HT1080 (cell line): ENCODE results near the gene TM4SF20. TPM values are rescaled to one million over a fixed set of nuclear protein-coding genes. Genes with fewer than 3 reads are reported as not detected.

Source experiments
- DNase-seq: peaks from one replicate; pipeline ENCODE4 v3.0.0-alpha.2; 2015; ENCODE audit warnings: low read depth
- polyA plus RNA-seq, 2 experiments: library from polyadenylated mRNA; depleted of rRNA; stranded (reverse); fragments of >200 nt; gene quantifications; 2 replicates each; pipeline ENCODE4 v1.2.3, GENCODE V29; 2015
- total RNA-seq: library from RNA; depleted of rRNA; stranded (reverse); fragments of >200 nt; shearing (Covaris generic); gene quantifications from 2 replicates; pipeline ENCODE4 v1.2.3, GENCODE V29; 2014; rRNA removed

Gene TM4SF20, protein sequence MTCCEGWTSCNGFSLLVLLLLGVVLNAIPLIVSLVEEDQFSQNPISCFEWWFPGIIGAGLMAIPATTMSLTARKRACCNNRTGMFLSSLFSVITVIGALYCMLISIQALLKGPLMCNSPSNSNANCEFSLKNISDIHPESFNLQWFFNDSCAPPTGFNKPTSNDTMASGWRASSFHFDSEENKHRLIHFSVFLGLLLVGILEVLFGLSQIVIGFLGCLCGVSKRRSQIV
- not detected in 2 replicates for total RNA-seq
- polyA plus RNA-seq (2015; cell fraction: cytosol; rRNA removed) = not detected in 2 replicates
- 0.25 TPM in 1 of 2 replicates, not detected in the other for polyA plus RNA-seq (2015; cell fraction: nucleus; rRNA removed)

DNA sequence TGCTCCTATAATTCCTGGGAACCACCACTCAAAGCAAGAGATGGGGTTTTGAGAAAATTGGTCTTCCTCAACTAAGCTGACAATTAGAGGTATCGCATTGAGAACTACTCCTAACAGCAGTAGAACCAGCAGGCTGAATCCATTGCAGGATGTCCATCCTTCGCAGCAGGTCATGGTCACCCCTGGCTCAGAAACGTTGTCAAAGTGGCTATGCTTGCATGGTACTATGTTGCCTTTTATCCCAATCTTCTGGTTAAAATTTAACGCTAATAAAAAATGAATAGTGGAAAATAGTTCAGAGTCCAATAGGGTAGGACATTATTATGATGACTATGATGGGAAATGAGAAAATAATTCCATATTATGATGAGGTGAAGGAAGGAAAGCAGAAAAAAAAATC is at the start of gene TM4SF20:
TM4SF20 (minus strand) TSS at position 212 of the 400 bp plus-strand sequence; CDS start at position 174, 38 bp downstream.
- DNase-seq = no peak

DNA sequence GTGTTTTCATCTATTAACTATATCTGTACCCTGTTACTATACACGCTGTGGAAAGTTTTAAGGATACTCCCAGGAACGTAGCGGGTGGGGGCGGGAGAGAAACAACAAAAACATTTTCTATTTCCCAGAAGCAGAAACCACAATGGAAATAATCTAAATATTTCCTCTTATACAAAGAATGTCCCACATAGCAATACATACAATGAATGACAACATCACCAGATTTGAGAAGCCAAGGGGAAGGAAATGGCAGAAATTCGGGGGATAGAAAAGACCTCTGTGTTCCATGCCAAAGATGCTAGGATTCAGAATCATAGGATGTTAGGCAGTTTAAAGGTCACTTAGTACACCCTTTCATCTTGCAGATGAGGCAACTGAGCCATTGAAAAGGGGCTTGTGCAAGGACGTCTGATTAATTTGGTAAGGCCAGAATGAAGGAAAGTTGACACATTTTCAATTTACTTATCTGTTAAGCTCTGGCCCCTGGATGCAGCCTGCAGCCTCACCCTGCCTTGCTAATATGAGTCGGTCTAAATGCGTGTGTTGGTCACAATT is 49.7 kb upstream of the TM4SF20 start:
- no peak for DNase-seq

DNA sequence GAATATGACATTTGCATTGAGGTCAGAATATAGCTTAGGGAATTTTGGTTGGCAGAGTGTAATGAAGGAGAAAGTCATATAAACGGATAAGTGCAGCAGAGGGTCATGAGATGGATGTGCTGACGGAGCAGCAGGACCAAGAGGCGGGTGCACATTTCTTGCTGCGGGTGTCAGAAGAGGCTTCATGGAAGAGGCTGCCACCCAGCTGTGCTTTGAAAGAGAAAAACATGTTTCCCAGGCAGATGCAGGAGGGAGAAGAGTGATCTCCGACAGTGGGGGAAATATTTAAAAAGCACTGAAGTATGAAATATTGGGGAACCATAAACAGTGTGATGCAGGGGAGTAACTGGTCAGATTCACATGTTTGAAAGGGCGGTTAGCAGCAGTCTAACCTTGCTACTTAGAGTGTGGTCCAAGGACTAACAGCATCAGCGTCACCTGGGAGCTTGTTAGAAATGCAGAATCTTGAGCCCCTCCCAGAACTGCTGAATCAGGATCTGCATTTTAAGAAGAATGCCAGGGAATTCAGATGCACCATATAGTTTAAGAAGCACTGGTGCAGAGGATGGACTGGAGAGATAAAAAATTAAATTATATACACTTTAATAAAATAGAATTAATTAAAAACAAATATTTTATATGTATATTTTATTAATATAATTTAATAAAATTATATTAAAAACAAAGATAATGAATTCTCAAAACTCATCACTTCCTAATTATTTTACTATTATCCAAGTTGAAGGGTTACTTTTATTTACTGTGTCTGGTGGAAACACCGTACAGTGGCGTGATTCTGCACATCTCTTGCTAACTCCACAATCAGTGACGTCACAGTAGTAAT is 44.8 kb upstream of the TM4SF20 start:
- no peak for DNase-seq

DNA sequence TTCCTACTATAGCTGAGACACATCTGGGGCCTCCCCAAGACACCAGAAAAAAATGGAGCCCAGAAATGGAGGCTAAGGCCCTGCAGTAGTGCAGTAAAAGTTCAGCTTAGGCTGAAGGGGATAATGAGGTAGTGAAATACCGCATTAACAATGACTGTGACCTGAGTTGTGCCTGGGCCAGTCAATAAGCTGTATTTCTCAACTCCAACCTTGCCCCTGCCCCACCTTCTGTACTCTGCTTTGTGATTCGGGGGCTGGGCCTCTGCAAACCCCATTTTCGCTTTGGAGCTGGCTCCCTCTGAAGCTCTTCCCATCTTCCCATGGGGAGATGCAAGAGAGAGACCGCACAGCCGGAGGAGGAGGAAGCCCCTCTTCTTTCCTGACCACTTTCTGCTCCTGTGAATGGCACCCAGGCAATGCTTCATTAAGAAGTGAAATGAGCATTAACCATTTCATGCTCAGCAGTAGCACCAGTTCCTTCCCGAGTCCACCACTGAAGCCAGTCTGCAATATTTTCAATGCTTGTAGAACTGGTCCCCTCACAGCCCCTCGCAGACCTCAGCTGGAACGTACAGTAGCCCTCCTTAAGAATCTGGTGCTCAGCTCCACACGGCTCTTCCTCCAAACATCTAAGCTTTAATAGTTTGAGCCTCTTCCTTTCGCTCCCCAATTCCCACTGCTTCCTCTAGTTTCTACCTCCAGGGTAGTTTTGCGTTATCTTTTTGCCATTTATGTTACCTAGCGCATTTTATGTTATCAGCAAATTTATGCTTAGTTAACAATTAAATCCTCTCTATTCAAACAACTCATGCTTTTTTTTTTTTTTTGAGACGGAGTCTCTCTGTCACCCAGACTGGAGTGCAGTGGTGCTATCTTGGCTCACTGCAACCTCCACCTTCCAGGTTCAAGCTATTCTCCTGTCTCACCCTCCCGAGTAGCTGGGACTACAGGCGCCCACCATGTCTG is 41.3 kb upstream of the TM4SF20 start:
- DNase-seq = no peak

DNA sequence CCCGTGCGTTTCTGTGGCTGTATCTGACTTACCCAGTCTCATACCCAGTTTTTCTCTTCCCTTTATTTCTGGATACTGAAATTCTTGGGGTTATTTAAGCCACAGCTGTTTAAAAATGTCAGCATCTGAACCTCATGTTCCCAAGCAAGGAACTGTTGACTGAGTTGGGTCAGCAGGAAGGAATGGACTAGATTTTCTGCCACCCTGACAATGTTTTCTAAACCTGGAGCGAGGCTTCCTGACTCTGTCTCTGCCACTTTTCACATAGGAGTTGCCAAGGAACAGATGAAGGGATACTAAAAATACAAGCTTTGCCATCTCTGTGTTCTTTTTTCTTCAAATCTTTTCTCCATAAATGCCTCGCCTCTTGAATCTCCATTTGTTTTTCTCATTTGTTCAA is 37.6 kb upstream of the TM4SF20 start:
- no peak for DNase-seq

DNA sequence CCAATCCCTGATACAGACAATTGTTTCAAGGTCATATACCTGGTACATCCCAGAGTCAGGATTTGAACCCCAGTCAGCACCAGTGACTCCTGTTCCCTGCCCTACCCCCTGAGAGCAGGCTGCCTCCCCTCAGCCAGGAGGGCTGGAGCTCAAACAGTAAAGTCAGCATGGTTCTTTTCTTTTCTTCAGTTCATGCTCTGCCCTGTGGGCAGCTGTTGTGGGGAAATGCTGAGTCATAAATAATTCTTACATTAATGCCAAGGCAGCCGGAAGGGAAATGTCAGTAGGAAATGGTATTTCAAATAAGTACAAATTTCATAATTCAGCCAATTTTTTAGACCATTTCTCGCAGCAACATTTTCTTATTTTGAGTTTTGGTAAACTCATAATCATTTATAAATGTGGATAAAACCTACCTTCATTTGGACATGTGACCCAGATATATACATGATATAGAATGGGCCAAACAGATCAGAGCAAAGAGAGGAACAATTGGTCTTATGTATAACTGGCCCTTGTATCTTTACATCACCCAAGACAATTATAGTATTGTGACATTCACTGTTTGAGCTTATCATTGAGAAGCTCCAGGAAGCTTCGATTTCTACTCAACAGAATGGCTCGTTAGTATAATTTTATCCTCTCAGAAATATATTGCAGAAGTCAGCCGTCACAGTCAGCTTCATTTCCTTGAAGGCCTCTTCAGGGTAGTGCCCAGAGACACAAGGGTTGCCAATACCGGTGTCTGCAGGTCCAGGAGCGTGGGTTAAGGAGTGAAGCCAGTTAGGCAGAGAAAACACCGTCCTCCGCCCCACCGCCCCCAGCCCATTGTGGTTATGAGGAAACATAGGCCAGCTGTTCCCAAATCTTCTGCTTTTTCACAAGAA is 36.7 kb upstream of the TM4SF20 start:
- DNase-seq = peak; percentile 73

DNA sequence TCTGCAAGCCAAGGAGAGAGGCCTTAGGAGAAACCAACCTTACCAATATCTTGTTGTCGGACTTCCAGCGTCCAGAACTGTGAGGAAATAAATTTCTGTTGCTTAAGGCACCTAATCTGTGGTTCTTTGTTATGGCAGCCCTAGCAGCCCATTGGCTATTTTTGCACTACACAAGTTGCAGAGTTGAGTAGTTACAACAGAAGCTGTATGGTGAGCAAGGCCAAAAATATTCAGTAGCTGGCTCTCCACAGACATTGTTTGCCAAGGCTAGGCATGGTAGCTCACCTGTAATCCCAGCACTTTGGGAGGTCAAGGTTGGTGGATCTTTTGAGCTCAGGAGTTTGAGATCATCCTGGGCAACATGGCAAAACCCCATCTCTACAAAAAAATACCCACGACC is 35.7 kb upstream of the TM4SF20 start:
- DNase-seq = peak; percentile 13

DNA sequence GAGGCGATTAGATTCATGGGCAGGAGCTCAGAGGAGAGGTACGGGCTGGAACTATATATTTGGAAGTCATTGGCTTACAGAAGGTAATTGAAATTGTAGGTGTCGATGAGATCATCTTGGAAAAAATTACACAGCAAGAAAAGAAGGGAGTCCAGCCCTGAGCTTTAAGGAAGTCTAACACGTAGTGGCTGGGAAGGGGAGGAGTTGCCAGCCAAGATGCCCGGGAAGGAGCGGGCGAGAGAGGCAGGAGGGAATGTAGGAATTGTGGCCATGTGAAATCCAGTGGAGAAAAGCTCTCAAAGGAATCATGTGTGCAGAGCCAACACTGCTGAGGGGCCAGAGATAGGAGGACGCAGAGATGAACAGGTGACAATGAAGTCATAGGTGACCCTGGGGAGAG is 34.3 kb upstream of the TM4SF20 start:
- DNase-seq = no peak

DNA sequence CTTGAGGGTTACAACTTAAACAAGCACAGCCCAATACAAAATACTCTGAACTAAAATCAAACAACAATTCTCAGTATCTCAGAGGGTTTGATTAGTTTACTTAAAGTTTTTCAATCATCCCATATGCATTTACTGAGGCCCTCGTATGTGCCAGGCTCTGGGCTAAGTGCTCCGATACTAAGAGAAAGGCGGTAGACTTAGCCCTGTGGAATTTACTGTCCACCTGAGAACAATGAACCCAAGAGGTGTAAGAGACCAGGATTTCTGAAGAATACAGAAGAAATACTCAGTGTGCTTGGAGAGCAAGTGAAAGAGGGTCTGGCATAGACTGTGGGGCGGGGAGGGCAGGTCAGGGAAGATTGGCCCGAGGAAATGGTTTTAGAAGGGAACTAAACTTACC is 33.8 kb upstream of the TM4SF20 start:
- DNase-seq = no peak

DNA sequence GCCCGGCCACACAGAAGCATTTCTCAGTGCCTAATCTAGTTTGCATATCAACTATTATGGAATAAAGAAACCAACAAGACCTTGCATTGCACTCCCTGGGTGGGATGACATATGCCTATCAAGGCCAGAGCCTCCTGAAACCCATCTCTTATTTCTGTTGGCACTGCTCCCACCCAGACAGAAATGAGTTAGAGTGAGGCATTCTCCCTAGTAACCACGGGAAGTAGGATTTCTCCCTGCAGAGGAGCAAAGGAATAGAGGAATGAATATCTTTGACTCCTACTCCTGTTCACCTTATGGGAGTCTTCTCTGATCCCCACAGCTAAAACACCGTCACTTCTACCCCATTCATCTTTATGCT is 32.9 kb upstream of the TM4SF20 start:
- DNase-seq = peak; percentile 54

DNA sequence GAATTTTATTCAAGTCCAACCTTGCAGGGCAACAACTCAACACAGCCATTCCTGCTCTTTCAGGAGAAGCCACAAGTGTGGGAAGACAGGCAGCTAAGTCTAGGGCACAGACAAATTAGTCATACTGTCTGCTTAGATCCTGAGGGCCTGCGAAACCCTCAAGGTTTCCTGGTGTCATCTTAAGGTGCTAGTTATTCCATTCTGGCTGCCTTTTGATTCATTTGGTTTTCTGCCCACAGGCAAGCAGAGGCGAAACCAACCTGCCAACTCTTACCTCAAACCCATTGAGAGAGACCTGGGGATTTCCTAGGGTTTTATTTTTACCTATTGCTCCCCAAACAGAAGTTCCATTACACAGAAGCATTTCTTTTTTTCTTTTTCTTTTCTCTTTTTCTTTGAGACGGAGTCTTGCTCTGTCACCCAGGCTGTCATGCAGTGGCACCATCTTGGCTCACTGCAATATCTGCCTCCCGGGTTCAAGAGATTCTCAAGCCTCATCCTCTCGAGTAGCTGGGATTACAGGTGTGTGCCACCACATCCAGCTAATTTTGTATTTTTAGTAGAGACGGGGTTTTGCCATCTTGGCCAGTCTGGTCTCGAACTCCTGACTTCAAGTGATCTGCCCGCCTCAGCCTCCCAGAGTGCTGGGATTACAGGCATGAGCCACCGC is 32.3 kb upstream of the TM4SF20 start:
- peak; percentile 72 for DNase-seq

DNA sequence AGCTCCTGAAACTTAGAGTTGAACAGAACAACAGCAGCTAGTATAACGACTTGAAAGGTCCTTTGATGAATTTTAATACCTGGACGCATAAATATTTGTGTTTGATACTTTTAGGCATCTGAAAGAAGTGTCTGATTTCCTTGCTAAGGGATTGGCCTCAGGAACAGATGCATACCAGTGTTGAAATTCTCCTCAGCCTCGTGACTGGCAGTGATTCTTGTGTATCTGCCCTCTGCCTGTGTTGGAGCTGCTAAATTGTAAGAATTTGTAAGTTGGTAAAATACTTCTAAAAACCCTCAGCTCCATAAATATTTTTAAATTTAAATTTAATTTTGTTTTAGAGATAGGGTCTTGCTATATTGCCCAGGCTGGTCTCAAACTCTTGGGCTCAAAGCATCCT is 31.1 kb upstream of the TM4SF20 start:
- DNase-seq = no peak

DNA sequence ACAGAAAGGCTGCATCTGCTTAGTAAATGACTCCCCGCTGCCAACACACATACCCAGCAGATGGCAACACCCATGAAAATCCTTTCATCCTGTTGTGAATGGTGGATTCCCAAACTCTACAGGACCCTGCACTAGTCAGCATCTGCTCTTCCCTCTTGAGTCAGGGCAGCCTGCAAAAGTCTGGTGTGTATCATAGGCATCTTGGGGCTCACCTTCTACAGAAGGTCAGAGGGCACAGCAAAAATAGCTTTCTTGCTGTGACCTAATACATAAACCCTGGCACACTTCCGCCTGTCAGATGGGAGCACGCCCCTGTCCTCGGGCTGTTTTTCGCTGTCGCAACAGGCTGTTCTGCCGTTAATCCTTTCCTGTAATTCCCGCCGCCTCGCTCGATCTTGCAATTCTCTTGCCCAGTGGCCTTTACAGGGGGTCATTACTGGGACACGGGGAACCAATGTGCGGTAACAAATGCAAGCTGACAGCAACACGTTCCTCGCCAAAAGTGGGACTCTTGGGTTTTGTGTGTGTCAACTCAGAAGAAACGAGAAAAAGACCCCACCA is 28.6 kb upstream of the TM4SF20 start:
- no peak for DNase-seq

DNA sequence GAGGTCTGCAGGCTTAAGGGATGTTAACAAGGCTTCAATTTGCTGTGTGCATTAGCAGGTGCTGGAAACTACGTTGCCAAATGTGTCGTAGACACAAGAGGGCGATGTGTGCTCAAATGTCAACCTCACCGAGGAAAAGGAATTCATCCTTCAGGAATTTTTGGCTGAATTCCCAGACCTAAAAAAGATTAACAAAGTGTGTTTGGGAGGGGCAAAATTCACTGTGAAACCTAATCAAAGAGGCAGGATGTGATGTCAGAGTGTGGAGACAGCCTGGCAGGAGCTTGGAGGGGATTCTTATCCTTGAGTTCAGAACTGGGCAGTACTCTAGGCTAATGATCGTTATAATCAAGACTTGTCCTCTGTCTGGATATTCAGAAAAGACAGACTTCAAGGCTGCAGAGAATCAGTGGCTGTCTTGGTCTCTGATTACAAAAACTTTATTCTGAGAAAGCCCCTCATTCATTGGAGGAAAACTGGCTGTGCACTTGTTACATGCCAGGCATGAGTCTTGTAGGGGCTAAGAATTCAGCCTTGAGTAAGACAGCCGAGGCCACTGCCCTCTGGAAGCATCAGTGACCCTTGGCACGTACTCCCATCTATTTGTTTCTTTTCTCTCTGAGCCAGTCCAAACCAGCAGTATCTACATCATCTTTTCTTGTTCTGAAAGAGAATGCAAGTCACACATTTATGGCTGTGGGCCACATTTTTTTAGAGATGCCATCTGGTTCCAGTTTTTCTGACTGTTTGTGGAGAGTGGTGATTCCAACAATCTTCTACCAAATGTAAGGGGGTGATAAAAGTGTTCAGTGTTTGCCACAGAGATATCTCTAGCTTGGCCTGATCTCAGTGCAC is 27.3 kb upstream of the TM4SF20 start:
- DNase-seq = peak; percentile 95

DNA sequence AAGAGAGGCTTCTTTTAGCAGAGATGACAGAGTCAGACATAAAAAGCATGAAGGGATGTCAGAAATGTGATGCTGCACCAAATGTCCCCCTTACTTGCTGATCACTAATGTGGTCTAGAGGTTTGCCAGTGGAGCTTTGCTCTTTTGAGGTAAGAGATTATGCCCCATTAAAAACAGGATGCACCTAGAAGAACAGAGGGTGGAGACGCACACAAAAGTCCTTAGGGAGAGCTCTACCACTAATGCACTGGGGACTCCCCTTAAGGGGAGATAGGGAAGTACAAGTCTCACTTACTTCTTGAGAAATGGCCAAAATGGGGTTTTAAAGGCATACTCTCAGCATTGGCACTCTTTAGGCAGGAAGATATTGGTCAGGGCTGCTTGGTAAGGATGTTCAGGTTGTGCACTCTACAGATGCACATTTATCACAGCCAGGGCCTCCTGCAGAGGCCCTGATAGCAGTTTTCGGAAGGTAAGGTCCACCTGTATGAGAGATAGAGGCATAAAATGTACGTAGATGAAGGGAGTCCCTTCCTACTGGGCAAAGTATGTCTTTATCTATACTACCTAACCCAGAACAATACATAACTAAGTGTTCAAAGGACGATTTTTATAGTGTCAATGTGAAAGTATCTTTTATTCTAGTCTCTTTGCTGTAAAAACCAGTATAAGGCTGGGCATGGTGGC is 25.6 kb upstream of the TM4SF20 start:
- no peak for DNase-seq

DNA sequence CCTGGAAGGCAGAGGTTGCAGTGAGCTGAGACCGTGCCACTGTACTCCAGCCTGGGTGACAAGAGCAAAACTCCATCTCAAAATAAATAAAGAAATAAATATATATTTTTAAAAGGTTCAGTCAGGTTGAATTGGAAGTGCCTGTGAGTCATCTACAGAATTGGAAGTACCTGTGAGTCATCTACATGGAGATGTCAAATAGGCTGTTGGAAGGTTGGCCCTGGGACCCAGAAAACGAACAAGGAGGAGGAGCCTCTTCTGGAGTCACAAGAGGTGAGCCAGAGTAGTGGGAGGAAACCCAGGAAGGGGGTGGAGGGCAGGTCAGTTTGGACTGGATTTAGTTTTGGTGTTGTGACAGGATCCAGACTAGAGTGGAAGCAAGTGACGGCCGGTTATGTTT is 23.9 kb upstream of the TM4SF20 start:
- peak; percentile 45 for DNase-seq

DNA sequence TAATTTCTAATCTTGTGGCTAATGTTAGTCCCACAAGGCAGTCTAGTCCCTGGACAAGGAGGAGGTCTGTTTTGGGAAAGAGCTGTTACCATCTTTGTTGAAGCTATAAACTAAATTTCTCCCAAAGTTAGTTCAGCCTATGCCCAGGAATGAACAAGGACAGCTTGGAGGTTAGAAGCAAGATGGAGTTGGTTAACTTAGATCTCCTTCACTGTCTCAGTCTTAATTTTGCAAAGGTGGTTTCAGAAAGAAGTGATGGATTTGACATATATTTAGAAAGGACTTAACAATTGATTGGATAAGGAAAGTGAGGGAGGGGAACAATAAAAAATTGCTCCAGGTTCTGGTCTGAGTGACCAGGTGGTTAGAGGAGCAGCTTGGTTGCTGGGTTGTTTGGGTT is 23.2 kb upstream of the TM4SF20 start:
- DNase-seq = no peak

DNA sequence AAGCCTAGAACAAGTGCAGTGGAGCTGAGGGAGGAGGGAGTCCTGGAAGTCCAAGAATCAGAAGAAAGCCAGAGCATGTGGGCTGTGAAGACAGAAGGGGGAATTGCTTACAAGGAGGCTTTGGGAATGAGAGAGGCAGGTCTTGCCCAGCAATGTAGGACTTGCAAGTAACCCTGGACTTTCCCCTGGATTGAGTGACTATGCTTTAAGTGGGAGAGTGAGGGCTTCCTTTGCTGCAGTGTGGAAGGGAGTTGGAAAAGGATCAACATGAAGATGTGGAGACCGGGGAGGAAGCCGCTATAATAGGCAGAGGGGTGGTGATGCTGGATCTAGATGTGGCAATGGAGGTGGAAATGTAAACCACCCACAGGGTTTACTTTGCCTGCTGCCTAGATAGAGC is 22.4 kb upstream of the TM4SF20 start:
- DNase-seq = no peak
